Neural cell (in vitro differentiated cells): ENCODE measurements around the gene SEC22A. TPM values are rescaled to one million over a fixed set of nuclear protein-coding genes. Genes with fewer than 3 reads are reported as not detected.

ENCODE experiments used
- H2AFZ ChIP-seq: fragments of 200-600, 300-800 bp; sonication (generic), shearing (Covaris generic); 2 replicates; pipeline ENCODE4 v1.6.0; 2014; ENCODE audit warnings: low read depth, mild to moderate bottlenecking, antibody characterized with exemption, low read length, moderate library complexity
- H3F3A ChIP-seq: fragments of 200-600 bp; shearing (Covaris generic); 2 replicates; pipeline ENCODE4 v1.6.1; 2016; ENCODE audit warnings: mild to moderate bottlenecking, moderate library complexity, mixed read lengths, antibody characterized with exemption, low read length; ENCODE audit not compliant: insufficient read depth, poor library complexity, severe bottlenecking
- H3K27ac ChIP-seq: fragments of 200-600, 300-800 bp; sonication (generic), shearing (Covaris generic); 2 replicates; pipeline ENCODE4 v1.5.1; 2014; ENCODE audit warnings: mild to moderate bottlenecking, low read length, moderate library complexity
- H3K27me3 ChIP-seq: fragments of 300-800, 200-600 bp; sonication (generic), shearing (Covaris generic); 2 replicates; pipeline ENCODE4 v1.6.0; 2014; ENCODE audit warnings: mild to moderate bottlenecking, low read depth, low read length, moderate library complexity; ENCODE audit not compliant: insufficient read depth
- H3K36me3 ChIP-seq: fragments of 300-800, 200-600 bp; sonication (generic), shearing (Covaris generic); 2 replicates; pipeline ENCODE4 v1.5.1; 2014; ENCODE audit warnings: mild to moderate bottlenecking, antibody characterized with exemption, low read length, moderate library complexity; ENCODE audit not compliant: insufficient read depth
- H3K4me2 ChIP-seq: fragments of 300-800, 200-600 bp; sonication (generic), shearing (Covaris generic); 2 replicates; pipeline ENCODE4 v1.6.0; 2014; ENCODE audit warnings: mild to moderate bottlenecking, low read length
- H3K4me3 ChIP-seq: fragments of 300-800, 200-600 bp; sonication (generic), shearing (Covaris generic); 2 replicates; pipeline ENCODE4 v1.5.1; 2014; ENCODE audit warnings: mild to moderate bottlenecking, low read length, moderate library complexity
- H3K79me2 ChIP-seq: fragments of 200-600 bp; shearing (Covaris generic); replicated peaks from 2 replicates; pipeline ENCODE4 v1.6.0; 2014; ENCODE audit warnings: mild to moderate bottlenecking, low read length, moderate library complexity; ENCODE audit not compliant: insufficient read depth
- H3K9ac ChIP-seq: fragments of 300-800, 200-600 bp; sonication (generic), shearing (Covaris generic); 2 replicates; pipeline ENCODE4 v1.6.1; 2016; ENCODE audit warnings: mild to moderate bottlenecking, low read length, mixed read lengths
- H3K9me2 ChIP-seq: fragments of 200-600 bp; shearing (Covaris generic); 2 replicates; pipeline ENCODE4 v1.6.1; 2016; ENCODE audit warnings: mild to moderate bottlenecking, low read length, mixed read lengths; ENCODE audit not compliant: insufficient read depth
- H3K9me3 ChIP-seq: fragments of 200-600, 300-800 bp; sonication (generic), shearing (Covaris generic); 2 replicates; pipeline ENCODE4 v1.6.1; 2016; ENCODE audit warnings: mild to moderate bottlenecking, mixed run types, low read length, moderate library complexity, mixed read lengths
- H4K20me1 ChIP-seq: fragments of 200-600 bp; shearing (Covaris generic); 2 replicates; pipeline ENCODE4 v1.6.1; 2016; ENCODE audit warnings: mild to moderate bottlenecking, mixed run types; ENCODE audit not compliant: insufficient read depth
- EP300 ChIP-seq: fragments of 450-650 bp; conservative IDR thresholded peaks from 2 replicates; pipeline ENCODE4 v1.6.1; 2014; ENCODE audit warnings: antibody characterized with exemption, mild to moderate bottlenecking, moderate library complexity; ENCODE audit not compliant: poor library complexity, severe bottlenecking
- EZH2 ChIP-seq: fragments of 200-600, 300-800 bp; shearing (Covaris generic), sonication (generic); IDR thresholded peaks from 2 replicates; pipeline ENCODE4 v1.6.1; 2014; ENCODE audit warnings: antibody characterized with exemption, low read length, borderline replicate concordance, mild to moderate bottlenecking; ENCODE audit not compliant: insufficient read depth, poor library complexity, severe bottlenecking
- MXI1 ChIP-seq: fragments of 450-650 bp; conservative IDR thresholded peaks from 2 replicates; pipeline ENCODE4 v1.6.1; 2014; ENCODE audit warnings: antibody characterized with exemption, mild to moderate bottlenecking; ENCODE audit not compliant: poor library complexity, severe bottlenecking
- POLR2AphosphoS5 ChIP-seq: IDR thresholded peaks from 2 replicates; pipeline ENCODE4 v1.6.1; 2012
- RAD21 ChIP-seq: fragments of 450-650 bp; conservative IDR thresholded peaks from 2 replicates; pipeline ENCODE4 v1.6.1; 2014; ENCODE audit warnings: antibody characterized with exemption, mild to moderate bottlenecking, moderate library complexity
- SMC3 ChIP-seq: fragments of 450-650 bp; conservative IDR thresholded peaks from 2 replicates; pipeline ENCODE4 v1.6.1; 2014; ENCODE audit warnings: antibody characterized with exemption, mild to moderate bottlenecking, moderate library complexity; ENCODE audit not compliant: poor library complexity
- TAF1 ChIP-seq: IDR thresholded peaks from 2 replicates; pipeline ENCODE4 v1.6.1; 2012; ENCODE audit warnings: low read depth
- polyA plus RNA-seq: library from polyadenylated mRNA; depleted of rRNA; stranded (reverse); fragments of >200 nt; gene quantifications from 2 replicates; pipeline ENCODE4 v1.2.3, GENCODE V29; 2014
- TF ChIP-seq, protein P1 (sequence below): IDR thresholded peaks from 2 replicates; pipeline ENCODE4 v1.6.1; 2012; ENCODE audit warnings: borderline replicate concordance
- TF ChIP-seq, protein P2 (sequence below): fragments of 450-650 bp; IDR thresholded peaks from 2 replicates; pipeline ENCODE4 v1.5.1; 2014; ENCODE audit warnings: antibody characterized with exemption, mild to moderate bottlenecking, moderate library complexity; ENCODE audit not compliant: poor library complexity, severe bottlenecking

The SEC22A gene
- polyA plus RNA-seq, 1 donor from 2014 or later: 44.0 TPM

DNA sequence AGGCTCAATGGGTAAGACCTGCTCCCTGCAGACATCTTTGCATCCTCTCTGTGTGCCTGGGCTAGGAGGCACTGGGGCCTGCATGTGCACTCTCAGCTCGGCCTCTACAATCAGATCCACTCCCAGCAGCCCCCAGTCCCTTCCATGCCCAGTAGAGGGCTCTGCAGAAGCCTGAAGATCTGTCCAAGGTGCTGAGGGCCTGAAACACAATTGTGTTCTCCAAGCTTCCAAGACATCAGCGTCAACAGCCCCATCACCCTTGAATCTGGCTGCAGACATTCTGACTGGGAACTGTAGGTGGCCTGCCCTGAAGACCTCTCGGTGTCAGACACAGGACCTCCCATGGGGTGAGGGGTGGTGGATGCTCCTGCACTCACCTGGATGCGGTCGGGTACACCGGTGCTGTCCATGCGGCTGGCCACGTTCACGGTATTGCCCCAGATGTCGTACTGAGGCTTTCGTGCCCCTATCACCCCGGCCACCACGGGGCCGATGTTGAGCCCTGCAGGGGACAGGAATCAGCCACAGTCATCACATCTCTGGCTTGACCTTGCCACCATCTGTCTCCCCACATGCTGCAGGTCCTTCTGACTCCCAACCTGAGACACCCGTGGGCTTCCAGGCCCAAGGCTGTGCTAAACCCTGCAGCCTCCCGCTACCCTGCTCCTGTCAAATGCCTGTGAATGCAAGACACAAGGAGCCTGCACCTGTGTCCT lies 84.7 kb downstream of the SEC22A start:
- H3K27ac ChIP-seq: no peak overlapping the region
- H3K27me3 ChIP-seq: no peaks in the 10 kb centered on the region
- TF ChIP-seq, protein P1, sequence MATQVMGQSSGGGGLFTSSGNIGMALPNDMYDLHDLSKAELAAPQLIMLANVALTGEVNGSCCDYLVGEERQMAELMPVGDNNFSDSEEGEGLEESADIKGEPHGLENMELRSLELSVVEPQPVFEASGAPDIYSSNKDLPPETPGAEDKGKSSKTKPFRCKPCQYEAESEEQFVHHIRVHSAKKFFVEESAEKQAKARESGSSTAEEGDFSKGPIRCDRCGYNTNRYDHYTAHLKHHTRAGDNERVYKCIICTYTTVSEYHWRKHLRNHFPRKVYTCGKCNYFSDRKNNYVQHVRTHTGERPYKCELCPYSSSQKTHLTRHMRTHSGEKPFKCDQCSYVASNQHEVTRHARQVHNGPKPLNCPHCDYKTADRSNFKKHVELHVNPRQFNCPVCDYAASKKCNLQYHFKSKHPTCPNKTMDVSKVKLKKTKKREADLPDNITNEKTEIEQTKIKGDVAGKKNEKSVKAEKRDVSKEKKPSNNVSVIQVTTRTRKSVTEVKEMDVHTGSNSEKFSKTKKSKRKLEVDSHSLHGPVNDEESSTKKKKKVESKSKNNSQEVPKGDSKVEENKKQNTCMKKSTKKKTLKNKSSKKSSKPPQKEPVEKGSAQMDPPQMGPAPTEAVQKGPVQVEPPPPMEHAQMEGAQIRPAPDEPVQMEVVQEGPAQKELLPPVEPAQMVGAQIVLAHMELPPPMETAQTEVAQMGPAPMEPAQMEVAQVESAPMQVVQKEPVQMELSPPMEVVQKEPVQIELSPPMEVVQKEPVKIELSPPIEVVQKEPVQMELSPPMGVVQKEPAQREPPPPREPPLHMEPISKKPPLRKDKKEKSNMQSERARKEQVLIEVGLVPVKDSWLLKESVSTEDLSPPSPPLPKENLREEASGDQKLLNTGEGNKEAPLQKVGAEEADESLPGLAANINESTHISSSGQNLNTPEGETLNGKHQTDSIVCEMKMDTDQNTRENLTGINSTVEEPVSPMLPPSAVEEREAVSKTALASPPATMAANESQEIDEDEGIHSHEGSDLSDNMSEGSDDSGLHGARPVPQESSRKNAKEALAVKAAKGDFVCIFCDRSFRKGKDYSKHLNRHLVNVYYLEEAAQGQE: peak; percentile 74
- TF ChIP-seq EP300: no peak
- H3K79me2 ChIP-seq: no peaks in the 10 kb centered on the region
- no peak overlapping the region for H3K4me3 ChIP-seq
- H3K9ac ChIP-seq: no peak overlapping the region
- H3K9me2 ChIP-seq: no peaks in the 10 kb centered on the region
- H3K4me2 ChIP-seq: no peak overlapping the region
- no peaks in the 10 kb centered on the region for H4K20me1 ChIP-seq
- H3F3A ChIP-seq: no peaks in the 10 kb centered on the region
- H3K36me3 ChIP-seq: no peaks in the 10 kb centered on the region
- no peak overlapping the region for H2AFZ ChIP-seq
- no peaks in the 10 kb centered on the region for H3K9me3 ChIP-seq

DNA sequence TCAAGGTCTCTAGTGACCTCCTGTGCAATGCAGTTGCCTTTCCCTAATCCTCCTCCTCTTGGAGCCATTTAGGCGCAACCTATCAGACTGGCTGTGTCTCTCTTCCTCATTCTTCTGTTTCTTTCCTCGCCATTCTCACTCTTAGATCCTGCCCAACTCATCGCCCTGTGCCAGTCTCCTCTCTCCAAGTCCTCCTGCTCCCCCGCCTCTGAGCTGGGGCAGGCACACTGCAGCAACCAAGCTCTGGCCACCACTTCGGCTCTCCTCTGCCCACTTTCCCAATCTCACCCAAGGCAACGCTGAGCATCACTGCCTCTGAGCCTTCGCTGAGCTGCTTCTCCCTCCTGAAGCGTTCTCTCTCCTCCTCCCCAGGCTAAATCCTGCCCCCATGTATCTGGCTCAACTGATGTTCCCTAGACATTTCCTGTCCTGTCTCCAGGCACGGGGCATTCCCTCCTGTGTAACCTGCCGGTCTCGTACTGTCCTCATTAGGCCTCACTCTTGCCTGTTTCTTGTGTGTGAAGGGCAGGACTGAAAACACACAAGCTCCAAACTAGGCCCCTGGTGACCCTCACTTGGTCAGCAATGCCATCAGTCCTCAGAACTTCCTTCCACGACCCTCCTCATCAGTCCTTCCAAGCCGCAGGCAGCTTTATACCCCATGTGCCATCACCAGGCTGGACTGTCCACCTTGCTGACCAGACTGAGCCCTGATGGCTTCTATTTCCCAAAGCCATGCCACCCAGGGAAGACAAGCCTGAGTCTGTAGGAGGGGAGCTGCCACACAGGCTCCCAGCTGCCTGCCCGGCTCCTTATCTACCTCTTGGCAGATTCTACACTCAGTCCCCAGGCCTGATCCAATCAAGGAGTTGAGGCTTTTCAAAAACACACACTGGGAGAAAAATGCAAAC lies 85.6 kb downstream of the SEC22A start:
- Histone ChIP-seq H3K4me3 (no peak overlapping the region), H3K9ac (no peak overlapping the region), H3K9me2 (no peaks in the 10 kb centered on the region), H3F3A (no peaks in the 10 kb centered on the region), H3K27ac (no peak overlapping the region), H3K9me3 (no peaks in the 10 kb centered on the region), H3K79me2 (no peaks in the 10 kb centered on the region), H2AFZ (no peak overlapping the region), H3K27me3 (no peaks in the 10 kb centered on the region), H3K36me3 (no peaks in the 10 kb centered on the region), H3K4me2 (no peak overlapping the region), H4K20me1 (no peaks in the 10 kb centered on the region)
- TF ChIP-seq MXI1: no peak
- TF ChIP-seq EP300: no peak
- no peak for TF ChIP-seq SMC3
- no peak for TF ChIP-seq POLR2AphosphoS5
- TF ChIP-seq EZH2: no peak
- no peak for TF ChIP-seq TAF1
- TF ChIP-seq, protein P2, sequence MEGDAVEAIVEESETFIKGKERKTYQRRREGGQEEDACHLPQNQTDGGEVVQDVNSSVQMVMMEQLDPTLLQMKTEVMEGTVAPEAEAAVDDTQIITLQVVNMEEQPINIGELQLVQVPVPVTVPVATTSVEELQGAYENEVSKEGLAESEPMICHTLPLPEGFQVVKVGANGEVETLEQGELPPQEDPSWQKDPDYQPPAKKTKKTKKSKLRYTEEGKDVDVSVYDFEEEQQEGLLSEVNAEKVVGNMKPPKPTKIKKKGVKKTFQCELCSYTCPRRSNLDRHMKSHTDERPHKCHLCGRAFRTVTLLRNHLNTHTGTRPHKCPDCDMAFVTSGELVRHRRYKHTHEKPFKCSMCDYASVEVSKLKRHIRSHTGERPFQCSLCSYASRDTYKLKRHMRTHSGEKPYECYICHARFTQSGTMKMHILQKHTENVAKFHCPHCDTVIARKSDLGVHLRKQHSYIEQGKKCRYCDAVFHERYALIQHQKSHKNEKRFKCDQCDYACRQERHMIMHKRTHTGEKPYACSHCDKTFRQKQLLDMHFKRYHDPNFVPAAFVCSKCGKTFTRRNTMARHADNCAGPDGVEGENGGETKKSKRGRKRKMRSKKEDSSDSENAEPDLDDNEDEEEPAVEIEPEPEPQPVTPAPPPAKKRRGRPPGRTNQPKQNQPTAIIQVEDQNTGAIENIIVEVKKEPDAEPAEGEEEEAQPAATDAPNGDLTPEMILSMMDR: no peak
- TF ChIP-seq RAD21: no peak
- TF ChIP-seq, protein P1: no peak
